Dedifferentiated amniotic fluid mesenchymal stem cell (primary cell): Measurements from ENCODE around the gene TERB1.

Source experiments
- DNase-seq: peaks from one replicate; pipeline ENCODE4 v3.0.0-alpha.2; 2016; ENCODE audit errors: extremely low spot score

TERB1 gene

GRCh38 chr16:66705790-66706505, 95.4 kb downstream of the TERB1 start:
- peak; percentile 16 for DNase-seq
